ENCODE results near the gene NEMP1.

Gene NEMP1

GRCh38 chr12:57092876-57093414 is 14.4 kb upstream of the NEMP1 start:
- Histone ChIP-seq H3K9ac (ENCODE audit: low read length) (no peak overlapping the region), H3K4me3 (ENCODE audit: low read length) (no peak overlapping the region), H3K4me1 (ENCODE audit: control insufficient read depth, insufficient read depth, low read length) (peaks cover 27% of the 10 kb centered on the region), H3K36me3 (ENCODE audit: control insufficient read depth, insufficient read depth, low read length) (peaks cover 10% of the 10 kb centered on the region), H3K27me3 (ENCODE audit: control insufficient read depth, insufficient read depth, low read length) (no peaks in the 10 kb centered on the region), H3K9me3 (ENCODE audit: control insufficient read depth, low read length) (no peaks in the 10 kb centered on the region)

GRCh38 chr12:57092529-57092862 is 13.9 kb upstream of the NEMP1 start:
- Histone ChIP-seq H3K4me3 (ENCODE audit: low read length) (no peak overlapping the region), H3K36me3 (ENCODE audit: control insufficient read depth, insufficient read depth, low read length) (peaks cover 10% of the 10 kb centered on the region), H3K4me1 (ENCODE audit: control insufficient read depth, insufficient read depth, low read length) (peaks cover 31% of the 10 kb centered on the region), H3K27me3 (ENCODE audit: control insufficient read depth, insufficient read depth, low read length) (no peaks in the 10 kb centered on the region), H3K9me3 (ENCODE audit: control insufficient read depth, low read length) (no peaks in the 10 kb centered on the region), H3K9ac (ENCODE audit: low read length) (no peak overlapping the region)

- Histone ChIP-seq H3K4me1 (ENCODE audit: control insufficient read depth, insufficient read depth, low read length) (peaks cover 31% of the 10 kb centered on the region), H3K36me3 (ENCODE audit: control insufficient read depth, insufficient read depth, low read length) (peaks cover 8% of the 10 kb centered on the region), H3K9me3 (ENCODE audit: control insufficient read depth, low read length) (no peaks in the 10 kb centered on the region), H3K9ac (ENCODE audit: low read length) (no peak overlapping the region), H3K4me3 (ENCODE audit: low read length) (no peak overlapping the region), H3K27me3 (ENCODE audit: control insufficient read depth, insufficient read depth, low read length) (no peaks in the 10 kb centered on the region)
Observed at GRCh38 chr12:57091638-57092528, 13.3 kb upstream of the NEMP1 start.

- Histone ChIP-seq H3K4me1 (ENCODE audit: control insufficient read depth, insufficient read depth, low read length) (peaks cover 31% of the 10 kb centered on the region), H3K9ac (ENCODE audit: low read length) (no peak overlapping the region)
Observed at GRCh38 chr12:57090924-57091637, 12.5 kb upstream of the NEMP1 start.

GRCh38 chr12:57090490-57090889 is 11.9 kb upstream of the NEMP1 start:
- Histone ChIP-seq H3K4me1 (ENCODE audit: control insufficient read depth, insufficient read depth, low read length) (peaks cover 31% of the 10 kb centered on the region), H3K9me3 (ENCODE audit: control insufficient read depth, low read length) (no peaks in the 10 kb centered on the region), H3K27me3 (ENCODE audit: control insufficient read depth, insufficient read depth, low read length) (no peaks in the 10 kb centered on the region), H3K36me3 (ENCODE audit: control insufficient read depth, insufficient read depth, low read length) (no peaks in the 10 kb centered on the region), H3K9ac (ENCODE audit: low read length) (peak overlapping the region; percentile 3), H3K4me3 (ENCODE audit: low read length) (no peak overlapping the region)

More at GRCh38 chr12:57090924-57091637, 12.5 kb upstream of the NEMP1 start:
- Histone ChIP-seq H3K4me3 (ENCODE audit: low read length) (no peak overlapping the region), H3K27me3 (ENCODE audit: control insufficient read depth, insufficient read depth, low read length) (no peaks in the 10 kb centered on the region), H3K9me3 (ENCODE audit: control insufficient read depth, low read length) (no peaks in the 10 kb centered on the region), H3K36me3 (ENCODE audit: control insufficient read depth, insufficient read depth, low read length) (no peaks in the 10 kb centered on the region)

- Histone ChIP-seq H3K9ac (ENCODE audit: low read length) (peak overlapping the region; percentile 54), H3K4me1 (ENCODE audit: control insufficient read depth, insufficient read depth, low read length) (peaks cover 31% of the 10 kb centered on the region), H3K36me3 (ENCODE audit: control insufficient read depth, insufficient read depth, low read length) (no peaks in the 10 kb centered on the region), H3K27me3 (ENCODE audit: control insufficient read depth, insufficient read depth, low read length) (no peaks in the 10 kb centered on the region), H3K4me3 (ENCODE audit: low read length) (peak overlapping the region; percentile 22), H3K9me3 (ENCODE audit: control insufficient read depth, low read length) (no peaks in the 10 kb centered on the region)
Observed at GRCh38 chr12:57089271-57090245, 11.0 kb upstream of the NEMP1 start.

GRCh38 chr12:57088354-57089270 is 10.0 kb upstream of the NEMP1 start, which contains the start of gene NAB2:
NAB2 (plus strand) TSS chr12:57089114; CDS start chr12:57089272, 158 bp downstream.
- H3K9me3 ChIP-seq (ENCODE audit: control insufficient read depth, low read length): no peaks in the 10 kb centered on the region
- H3K36me3 ChIP-seq (ENCODE audit: control insufficient read depth, insufficient read depth, low read length): no peaks in the 10 kb centered on the region
- peak within 1 kb of the TSS; percentile 43 for H3K4me3 ChIP-seq (ENCODE audit: low read length)
- H3K27me3 ChIP-seq (ENCODE audit: control insufficient read depth, insufficient read depth, low read length): no peaks in the 10 kb centered on the region
- peaks cover 31% of the 10 kb centered on the region for H3K4me1 ChIP-seq (ENCODE audit: control insufficient read depth, insufficient read depth, low read length)
- H3K9ac ChIP-seq (ENCODE audit: low read length): peak within 1 kb of the TSS; percentile 76

GRCh38 chr12:57087691-57088353 is 9.2 kb upstream of the NEMP1 start:
- Histone ChIP-seq H3K27me3 (ENCODE audit: control insufficient read depth, insufficient read depth, low read length) (no peaks in the 10 kb centered on the region), H3K9ac (ENCODE audit: low read length) (peak overlapping the region; percentile 76), H3K9me3 (ENCODE audit: control insufficient read depth, low read length) (no peaks in the 10 kb centered on the region), H3K36me3 (ENCODE audit: control insufficient read depth, insufficient read depth, low read length) (no peaks in the 10 kb centered on the region), H3K4me1 (ENCODE audit: control insufficient read depth, insufficient read depth, low read length) (peaks cover 31% of the 10 kb centered on the region), H3K4me3 (ENCODE audit: low read length) (peak overlapping the region; percentile 43)

GRCh38 chr12:57087010-57087690 is 8.6 kb upstream of the NEMP1 start:
- Histone ChIP-seq H3K9me3 (ENCODE audit: control insufficient read depth, low read length) (no peaks in the 10 kb centered on the region), H3K4me3 (ENCODE audit: low read length) (peak overlapping the region; percentile 60), H3K4me1 (ENCODE audit: control insufficient read depth, insufficient read depth, low read length) (peaks cover 27% of the 10 kb centered on the region), H3K27me3 (ENCODE audit: control insufficient read depth, insufficient read depth, low read length) (no peaks in the 10 kb centered on the region), H3K9ac (ENCODE audit: low read length) (peak overlapping the region; percentile 79), H3K36me3 (ENCODE audit: control insufficient read depth, insufficient read depth, low read length) (no peaks in the 10 kb centered on the region)

- Histone ChIP-seq H3K27me3 (ENCODE audit: control insufficient read depth, insufficient read depth, low read length) (no peaks in the 10 kb centered on the region), H3K36me3 (ENCODE audit: control insufficient read depth, insufficient read depth, low read length) (no peaks in the 10 kb centered on the region), H3K9me3 (ENCODE audit: control insufficient read depth, low read length) (no peaks in the 10 kb centered on the region), H3K4me3 (ENCODE audit: low read length) (peak overlapping the region; percentile 60), H3K4me1 (ENCODE audit: control insufficient read depth, insufficient read depth, low read length) (peaks cover 24% of the 10 kb centered on the region), H3K9ac (ENCODE audit: low read length) (peak overlapping the region; percentile 79)
Observed at GRCh38 chr12:57086493-57087009, 8.0 kb upstream of the NEMP1 start.

All from mucosa of stomach (tissue), 1 donor.